GM13977 (cell line): Measurements from ENCODE around the gene KATNB1.
"Not testable (repeated sequence)": the region's sequence is repeated elsewhere in the genome, so short reads cannot be mapped to it uniquely, and the experiment has no call there.

Experiments used
- DNase-seq: peaks from one replicate; pipeline ENCODE4 v3.0.0; 2012; ENCODE audit warnings: low spot score
- in situ Hi-C: fragments of 300-500 bp; cut with MboI; formaldehyde crosslinking; loops from one replicate; pipeline ENCODE4 v1.12.0; 2022; ENCODE audit warnings: low sequenced_read_pairs, low pct_unique_long_range_greater_than_20kb, mixed read lengths, inconsistent platforms; ENCODE audit not compliant: unreplicated experiment
- TF ChIP-seq, protein P1 (sequence below): IDR thresholded peaks from 2 replicates; pipeline ENCODE4 v1.5.1; 2012; ENCODE audit warnings: mild to moderate bottlenecking, control low read depth; ENCODE audit not compliant: insufficient read depth; ENCODE audit errors: extremely low read depth, missing control alignments

KATNB1 gene

GRCh38 chr16:57742543-57742942 is 7.0 kb downstream of the KATNB1 start:
- in situ Hi-C loops = no loop called here
- DNase-seq = no peak
- TF ChIP-seq, protein P1, sequence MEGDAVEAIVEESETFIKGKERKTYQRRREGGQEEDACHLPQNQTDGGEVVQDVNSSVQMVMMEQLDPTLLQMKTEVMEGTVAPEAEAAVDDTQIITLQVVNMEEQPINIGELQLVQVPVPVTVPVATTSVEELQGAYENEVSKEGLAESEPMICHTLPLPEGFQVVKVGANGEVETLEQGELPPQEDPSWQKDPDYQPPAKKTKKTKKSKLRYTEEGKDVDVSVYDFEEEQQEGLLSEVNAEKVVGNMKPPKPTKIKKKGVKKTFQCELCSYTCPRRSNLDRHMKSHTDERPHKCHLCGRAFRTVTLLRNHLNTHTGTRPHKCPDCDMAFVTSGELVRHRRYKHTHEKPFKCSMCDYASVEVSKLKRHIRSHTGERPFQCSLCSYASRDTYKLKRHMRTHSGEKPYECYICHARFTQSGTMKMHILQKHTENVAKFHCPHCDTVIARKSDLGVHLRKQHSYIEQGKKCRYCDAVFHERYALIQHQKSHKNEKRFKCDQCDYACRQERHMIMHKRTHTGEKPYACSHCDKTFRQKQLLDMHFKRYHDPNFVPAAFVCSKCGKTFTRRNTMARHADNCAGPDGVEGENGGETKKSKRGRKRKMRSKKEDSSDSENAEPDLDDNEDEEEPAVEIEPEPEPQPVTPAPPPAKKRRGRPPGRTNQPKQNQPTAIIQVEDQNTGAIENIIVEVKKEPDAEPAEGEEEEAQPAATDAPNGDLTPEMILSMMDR = no peak

- no peak for DNase-seq
- TF ChIP-seq, protein P1 = no peak
- in situ Hi-C loops = no loop called here
Observed at GRCh38 chr16:57743458-57743857, 7.9 kb downstream of the KATNB1 start.

DNA sequence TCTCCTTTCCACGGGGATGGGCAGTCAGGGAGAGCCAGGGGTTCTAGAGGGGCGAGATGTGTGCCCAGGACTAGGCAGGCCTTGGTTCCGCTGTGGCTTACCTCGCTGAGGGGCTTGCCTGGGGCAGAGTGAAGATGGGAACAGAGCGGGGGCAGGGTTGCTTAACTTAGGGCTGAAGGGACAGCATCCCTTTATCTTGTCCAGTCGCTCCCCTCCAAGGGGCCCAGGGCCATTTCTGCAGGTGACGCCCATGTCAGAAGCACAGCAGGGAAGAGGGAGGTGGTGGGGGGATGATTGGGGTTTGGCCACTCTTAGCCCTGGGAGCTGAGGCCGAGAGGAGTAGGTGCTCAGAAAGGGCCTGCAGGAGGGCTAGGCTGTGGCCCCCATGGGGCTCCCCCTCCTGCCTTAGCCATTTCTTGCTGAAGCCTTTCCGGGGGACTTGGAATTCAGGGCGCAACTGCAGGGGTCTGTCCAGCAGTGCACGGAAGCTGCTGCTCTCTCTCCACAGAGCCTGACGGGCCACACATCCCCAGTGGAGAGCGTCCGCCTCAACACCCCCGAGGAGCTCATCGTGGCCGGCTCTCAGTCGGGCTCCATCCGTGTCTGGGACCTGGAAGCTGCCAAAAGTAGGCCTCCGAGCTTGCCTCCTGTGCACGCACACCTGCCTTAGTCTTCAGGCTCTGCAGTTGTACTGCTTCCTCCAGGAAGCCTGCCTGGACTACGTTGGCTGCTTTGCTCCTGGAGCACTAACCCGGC is 8.5 kb downstream of the KATNB1 start:
- TF ChIP-seq, protein P1 = no peak
- in situ Hi-C loops = no loop called here
- DNase-seq = no peak

DNA sequence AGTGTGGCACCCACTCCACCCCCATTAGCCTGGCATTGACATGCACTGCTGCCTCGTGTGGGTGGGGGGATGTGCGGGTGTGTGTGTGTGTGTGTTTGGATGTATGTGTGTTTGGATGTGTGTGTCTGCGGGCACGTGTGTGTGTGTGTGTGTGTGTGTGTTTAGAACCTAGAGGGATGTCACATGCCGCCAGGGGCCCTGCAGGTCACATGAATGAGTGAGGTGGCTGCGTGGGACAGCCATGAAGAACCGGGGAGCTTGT is 9.0 kb downstream of the KATNB1 start:
- DNase-seq = no peak
- TF ChIP-seq, protein P1 = no peak
- in situ Hi-C loops = no loop called here

DNA sequence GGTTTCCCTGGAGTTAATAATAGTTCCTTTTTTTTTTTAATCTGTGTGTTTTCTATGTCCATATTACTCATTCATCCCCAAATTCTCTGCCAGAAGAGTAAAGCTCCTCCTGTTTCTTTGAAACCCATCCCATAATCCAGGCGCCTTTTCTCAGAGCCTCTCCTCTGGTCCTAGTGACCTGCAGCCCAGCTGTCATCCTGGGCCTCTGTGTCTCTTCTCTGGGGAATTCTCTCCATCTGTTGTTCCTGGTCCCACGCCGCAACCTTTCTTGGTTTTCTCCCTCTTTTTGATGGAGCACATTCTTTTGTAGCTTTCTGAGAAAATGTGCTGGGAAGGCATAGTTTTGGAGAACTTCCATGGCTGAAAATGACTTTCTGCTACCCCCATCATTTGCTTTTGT is 10.2 kb downstream of the KATNB1 start:
- TF ChIP-seq, protein P1 = no peak
- in situ Hi-C loops = no loop called here
- DNase-seq = no peak

DNA sequence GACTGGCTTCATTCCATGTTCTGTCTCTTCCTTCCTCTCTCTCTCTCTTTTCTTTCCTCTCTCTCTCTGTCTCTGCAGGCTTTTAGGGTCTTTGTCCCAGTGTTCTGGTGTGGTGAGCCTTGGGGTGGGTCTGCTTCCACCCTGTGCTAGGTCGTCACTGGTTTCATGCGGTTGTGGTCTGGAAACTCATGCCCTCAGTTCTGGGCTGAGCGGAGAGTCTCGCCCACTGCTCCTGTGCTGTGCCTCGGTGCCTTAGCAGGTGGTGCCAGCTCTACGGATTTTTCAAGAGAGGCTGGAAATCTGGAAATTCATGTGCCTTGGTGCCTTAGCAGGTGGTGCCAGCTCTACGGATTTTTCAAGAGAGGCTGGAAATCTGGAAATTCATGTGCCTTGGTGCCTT is 10.7 kb downstream of the KATNB1 start:
- in situ Hi-C loops, DNase-seq: not testable (repeated sequence)

- TF ChIP-seq, protein P1 = no peak
- in situ Hi-C loops = no loop called here
- DNase-seq = no peak
Observed at GRCh38 chr16:57747091-57747490, 11.5 kb downstream of the KATNB1 start.
